HepG2 (cell line): ENCODE measurements around the gene JAGN1. TPM values are rescaled to one million over a fixed set of nuclear protein-coding genes. Genes with fewer than 3 reads are reported as not detected.

ENCODE experiments used
- GABPA ChIP-seq, 2 experiments: IDR thresholded peaks; 2 replicates each; pipeline ENCODE4 v1.6.1; 2011 to 2016; ENCODE audit warnings: low read depth in 2 of 2, low read length in 1 of 2, missing biosample characterization in 1 of 2, missing genetic modification characterization in 1 of 2
- HNF4G ChIP-seq, 2 experiments: sonication (generic) in 1 of 2; formaldehyde crosslinking in 1 of 2; IDR thresholded peaks; 2 replicates each; pipeline versions ENCODE4 v1.4.0 to v1.6.1; 2011 to 2020; ENCODE audit warnings: borderline replicate concordance in 2 of 2, low read depth in 2 of 2, mild to moderate bottlenecking in 2 of 2, low read length in 1 of 2, missing genetic modification reagents in 1 of 2, moderate library complexity in 1 of 2
- HOXA5 ChIP-seq: sonication (generic); formaldehyde crosslinking; IDR thresholded peaks from 2 replicates; pipeline ENCODE4 v1.4.0; 2020; ENCODE audit warnings: missing genetic modification reagents
- KDM4B ChIP-seq: sonication (generic); formaldehyde crosslinking; IDR thresholded peaks from 2 replicates; pipeline ENCODE4 v1.4.0; 2020; ENCODE audit warnings: missing genetic modification reagents
- REPIN1 ChIP-seq: sonication (generic); formaldehyde crosslinking; IDR thresholded peaks from 2 replicates; pipeline ENCODE4 v1.8.0; 2022; ENCODE audit warnings: missing genetic modification reagents, low read depth, mild to moderate bottlenecking, borderline replicate concordance
- RORA ChIP-seq: sonication (generic); formaldehyde crosslinking; IDR thresholded peaks from 2 replicates; pipeline ENCODE4 v1.5.0; 2020; ENCODE audit warnings: mild to moderate bottlenecking, missing genetic modification reagents, moderate library complexity
- SCMH1 ChIP-seq: sonication (generic); formaldehyde crosslinking; IDR thresholded peaks from 2 replicates; pipeline ENCODE4 v1.9.0; 2021; ENCODE audit warnings: missing genetic modification reagents, mild to moderate bottlenecking, borderline replicate concordance
- ZFAT ChIP-seq: sonication (generic); formaldehyde crosslinking; conservative IDR thresholded peaks from 2 replicates; pipeline ENCODE4 v1.8.1; 2023; ENCODE audit warnings: missing genetic modification reagents, inconsistent platforms
- ZFP36L2 ChIP-seq: sonication (generic); formaldehyde crosslinking; IDR thresholded peaks from 2 replicates; pipeline ENCODE4 v1.4.0; 2020; ENCODE audit warnings: missing genetic modification reagents
- ZIK1 ChIP-seq: sonication (generic); formaldehyde crosslinking; IDR thresholded peaks from 2 replicates; pipeline ENCODE4 v1.5.0; 2020; ENCODE audit warnings: mild to moderate bottlenecking, low read depth, missing genetic modification reagents, borderline replicate concordance
- ZNF672 ChIP-seq: sonication (generic); formaldehyde crosslinking; IDR thresholded peaks from 2 replicates; pipeline ENCODE4 v1.8.1; 2022; ENCODE audit warnings: missing genetic modification reagents
- ZNF678 ChIP-seq: sonication (generic); formaldehyde crosslinking; IDR thresholded peaks from 2 replicates; pipeline ENCODE4 v1.4.0; 2020; ENCODE audit warnings: mild to moderate bottlenecking, missing genetic modification reagents
- ZSCAN29 ChIP-seq: sonication (generic); formaldehyde crosslinking; conservative IDR thresholded peaks from 2 replicates; pipeline ENCODE4 v1.4.0; 2020; ENCODE audit warnings: mild to moderate bottlenecking, missing genetic modification reagents
- polyA plus RNA-seq, 8 experiments: library from polyadenylated mRNA; depleted of rRNA in 3 of 8; stranded (reverse) in 7 of 8; unstranded in 1 of 8; fragments of >200 nt; fragmentation: Illumina TruSeq in 4 of 8; extraction: Trizol in 4 of 8; gene quantifications; 2 replicates each; pipeline versions ENCODE4 v1.2.1 to v1.2.3, GENCODE V29; 2011 to 2016; ENCODE audit warnings: low read depth in 4 of 8, missing spikeins in 1 of 8, mixed read lengths in 1 of 8; ENCODE audit not compliant: insufficient read depth in 1 of 8
- total RNA-seq, 5 experiments: library from RNA; depleted of rRNA; stranded (reverse); fragments of >200 nt; fragmentation: Illumina TruSeq; extraction: Trizol; gene quantifications; 2 replicates each; pipeline ENCODE4 v1.2.3, GENCODE V29; 2016; ENCODE audit warnings: low read depth in 1 of 5
- TF ChIP-seq, protein P1 (sequence below): IDR thresholded peaks from 2 replicates; pipeline ENCODE4 v1.4.0; 2020; ENCODE audit warnings: mild to moderate bottlenecking, missing genetic modification reagents
- TF ChIP-seq, protein P2 (sequence below): sonication (generic); formaldehyde crosslinking; IDR thresholded peaks from 2 replicates; pipeline ENCODE4 v1.4.0; 2020; ENCODE audit warnings: missing genetic modification reagents
- TF ChIP-seq, protein P3 (sequence below): fragments of 450-650 bp; IDR thresholded peaks from 2 replicates; pipeline ENCODE4 v1.6.1; 2017
- TF ChIP-seq, protein P4 (sequence below): sonication (generic); formaldehyde crosslinking; IDR thresholded peaks from 2 replicates; pipeline ENCODE4 v1.4.0; 2020; ENCODE audit warnings: missing genetic modification reagents, low read depth, mild to moderate bottlenecking, borderline replicate concordance
- TF ChIP-seq, protein P5 (sequence below): sonication (generic); formaldehyde crosslinking; IDR thresholded peaks from 2 replicates; pipeline ENCODE4 v1.4.0; 2020; ENCODE audit warnings: missing genetic modification reagents, borderline replicate concordance

The JAGN1 gene
- total and polyA plus RNA-seq, 2 of the 13 experiments (the other 11 are each of a cell fraction or from before 2014, with no cell fraction given): 49.9 to 50.9 TPM

DNA sequence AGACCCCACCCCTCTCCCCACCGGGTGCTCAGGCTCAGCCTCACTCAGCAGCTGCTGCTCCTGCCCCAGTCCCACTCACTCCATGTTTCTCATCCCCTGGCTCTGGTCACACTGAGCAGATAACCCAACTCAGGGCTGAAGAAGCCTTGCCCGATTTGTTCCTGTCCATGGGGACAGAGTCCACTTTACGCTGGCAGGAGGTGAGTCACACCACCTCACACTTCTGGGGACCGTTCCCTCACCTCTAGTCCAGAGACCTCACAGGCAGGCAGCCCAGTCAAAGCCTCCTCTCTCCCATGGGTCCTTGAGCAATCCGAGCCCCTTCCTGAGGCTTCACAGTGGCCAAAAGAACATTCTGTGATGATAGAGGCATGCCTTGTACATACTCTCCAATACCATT is 11.7 kb upstream of the JAGN1 start (continued):
- TF ChIP-seq, protein P1, sequence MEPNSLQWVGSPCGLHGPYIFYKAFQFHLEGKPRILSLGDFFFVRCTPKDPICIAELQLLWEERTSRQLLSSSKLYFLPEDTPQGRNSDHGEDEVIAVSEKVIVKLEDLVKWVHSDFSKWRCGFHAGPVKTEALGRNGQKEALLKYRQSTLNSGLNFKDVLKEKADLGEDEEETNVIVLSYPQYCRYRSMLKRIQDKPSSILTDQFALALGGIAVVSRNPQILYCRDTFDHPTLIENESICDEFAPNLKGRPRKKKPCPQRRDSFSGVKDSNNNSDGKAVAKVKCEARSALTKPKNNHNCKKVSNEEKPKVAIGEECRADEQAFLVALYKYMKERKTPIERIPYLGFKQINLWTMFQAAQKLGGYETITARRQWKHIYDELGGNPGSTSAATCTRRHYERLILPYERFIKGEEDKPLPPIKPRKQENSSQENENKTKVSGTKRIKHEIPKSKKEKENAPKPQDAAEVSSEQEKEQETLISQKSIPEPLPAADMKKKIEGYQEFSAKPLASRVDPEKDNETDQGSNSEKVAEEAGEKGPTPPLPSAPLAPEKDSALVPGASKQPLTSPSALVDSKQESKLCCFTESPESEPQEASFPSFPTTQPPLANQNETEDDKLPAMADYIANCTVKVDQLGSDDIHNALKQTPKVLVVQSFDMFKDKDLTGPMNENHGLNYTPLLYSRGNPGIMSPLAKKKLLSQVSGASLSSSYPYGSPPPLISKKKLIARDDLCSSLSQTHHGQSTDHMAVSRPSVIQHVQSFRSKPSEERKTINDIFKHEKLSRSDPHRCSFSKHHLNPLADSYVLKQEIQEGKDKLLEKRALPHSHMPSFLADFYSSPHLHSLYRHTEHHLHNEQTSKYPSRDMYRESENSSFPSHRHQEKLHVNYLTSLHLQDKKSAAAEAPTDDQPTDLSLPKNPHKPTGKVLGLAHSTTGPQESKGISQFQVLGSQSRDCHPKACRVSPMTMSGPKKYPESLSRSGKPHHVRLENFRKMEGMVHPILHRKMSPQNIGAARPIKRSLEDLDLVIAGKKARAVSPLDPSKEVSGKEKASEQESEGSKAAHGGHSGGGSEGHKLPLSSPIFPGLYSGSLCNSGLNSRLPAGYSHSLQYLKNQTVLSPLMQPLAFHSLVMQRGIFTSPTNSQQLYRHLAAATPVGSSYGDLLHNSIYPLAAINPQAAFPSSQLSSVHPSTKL (CRISPR knock-in tag): peak; percentile 77
- TF ChIP-seq, protein P2, sequence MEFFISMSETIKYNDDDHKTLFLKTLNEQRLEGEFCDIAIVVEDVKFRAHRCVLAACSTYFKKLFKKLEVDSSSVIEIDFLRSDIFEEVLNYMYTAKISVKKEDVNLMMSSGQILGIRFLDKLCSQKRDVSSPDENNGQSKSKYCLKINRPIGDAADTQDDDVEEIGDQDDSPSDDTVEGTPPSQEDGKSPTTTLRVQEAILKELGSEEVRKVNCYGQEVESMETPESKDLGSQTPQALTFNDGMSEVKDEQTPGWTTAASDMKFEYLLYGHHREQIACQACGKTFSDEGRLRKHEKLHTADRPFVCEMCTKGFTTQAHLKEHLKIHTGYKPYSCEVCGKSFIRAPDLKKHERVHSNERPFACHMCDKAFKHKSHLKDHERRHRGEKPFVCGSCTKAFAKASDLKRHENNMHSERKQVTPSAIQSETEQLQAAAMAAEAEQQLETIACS: no peak
- TF ChIP-seq HOXA5: no peak
- peak; percentile 69; the same call in 1 of the 2 replicates for TF ChIP-seq HNF4G (IDR thresholded peaks at IDR 0.05; ENCODE audit: borderline replicate concordance, low read depth, low read length)
- peak; percentile 78; the same call in 1 of the 2 replicates for TF ChIP-seq HNF4G (CRISPR knock-in tag; IDR thresholded peaks at IDR 0.05; ENCODE audit: borderline replicate concordance, low read depth)
- no peak for TF ChIP-seq ZSCAN29 (CRISPR knock-in tag)
- TF ChIP-seq RORA (CRISPR knock-in tag): no peak
- no peak for TF ChIP-seq KDM4B (CRISPR knock-in tag)
- no peak for TF ChIP-seq GABPA (IDR thresholded peaks at IDR 0.05; ENCODE audit: low read depth, low read length)
- TF ChIP-seq GABPA (CRISPR knock-in tag; IDR thresholded peaks at IDR 0.05; ENCODE audit: low read depth): 0 out of 2 replicates have a peak, but pooled peaks have one; percentile 38
- TF ChIP-seq, protein P3, sequence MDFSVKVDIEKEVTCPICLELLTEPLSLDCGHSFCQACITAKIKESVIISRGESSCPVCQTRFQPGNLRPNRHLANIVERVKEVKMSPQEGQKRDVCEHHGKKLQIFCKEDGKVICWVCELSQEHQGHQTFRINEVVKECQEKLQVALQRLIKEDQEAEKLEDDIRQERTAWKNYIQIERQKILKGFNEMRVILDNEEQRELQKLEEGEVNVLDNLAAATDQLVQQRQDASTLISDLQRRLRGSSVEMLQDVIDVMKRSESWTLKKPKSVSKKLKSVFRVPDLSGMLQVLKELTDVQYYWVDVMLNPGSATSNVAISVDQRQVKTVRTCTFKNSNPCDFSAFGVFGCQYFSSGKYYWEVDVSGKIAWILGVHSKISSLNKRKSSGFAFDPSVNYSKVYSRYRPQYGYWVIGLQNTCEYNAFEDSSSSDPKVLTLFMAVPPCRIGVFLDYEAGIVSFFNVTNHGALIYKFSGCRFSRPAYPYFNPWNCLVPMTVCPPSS: no peak
- TF ChIP-seq REPIN1 (CRISPR knock-in tag): no peak
- TF ChIP-seq, protein P4, sequence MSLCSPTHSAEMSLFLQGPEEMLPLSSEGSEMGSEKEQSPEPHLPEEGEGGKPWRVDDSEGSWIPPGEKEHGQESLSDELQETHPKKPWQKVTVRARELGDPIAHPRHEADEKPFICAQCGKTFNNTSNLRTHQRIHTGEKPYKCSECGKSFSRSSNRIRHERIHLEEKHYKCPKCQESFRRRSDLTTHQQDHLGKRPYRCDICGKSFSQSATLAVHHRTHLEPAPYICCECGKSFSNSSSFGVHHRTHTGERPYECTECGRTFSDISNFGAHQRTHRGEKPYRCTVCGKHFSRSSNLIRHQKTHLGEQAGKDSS (CRISPR knock-in tag): no peak
- no peak for TF ChIP-seq SCMH1
- no peak for TF ChIP-seq ZFAT (CRISPR knock-in tag)
- TF ChIP-seq ZNF672 (CRISPR knock-in tag): no peak
- TF ChIP-seq, protein P5, sequence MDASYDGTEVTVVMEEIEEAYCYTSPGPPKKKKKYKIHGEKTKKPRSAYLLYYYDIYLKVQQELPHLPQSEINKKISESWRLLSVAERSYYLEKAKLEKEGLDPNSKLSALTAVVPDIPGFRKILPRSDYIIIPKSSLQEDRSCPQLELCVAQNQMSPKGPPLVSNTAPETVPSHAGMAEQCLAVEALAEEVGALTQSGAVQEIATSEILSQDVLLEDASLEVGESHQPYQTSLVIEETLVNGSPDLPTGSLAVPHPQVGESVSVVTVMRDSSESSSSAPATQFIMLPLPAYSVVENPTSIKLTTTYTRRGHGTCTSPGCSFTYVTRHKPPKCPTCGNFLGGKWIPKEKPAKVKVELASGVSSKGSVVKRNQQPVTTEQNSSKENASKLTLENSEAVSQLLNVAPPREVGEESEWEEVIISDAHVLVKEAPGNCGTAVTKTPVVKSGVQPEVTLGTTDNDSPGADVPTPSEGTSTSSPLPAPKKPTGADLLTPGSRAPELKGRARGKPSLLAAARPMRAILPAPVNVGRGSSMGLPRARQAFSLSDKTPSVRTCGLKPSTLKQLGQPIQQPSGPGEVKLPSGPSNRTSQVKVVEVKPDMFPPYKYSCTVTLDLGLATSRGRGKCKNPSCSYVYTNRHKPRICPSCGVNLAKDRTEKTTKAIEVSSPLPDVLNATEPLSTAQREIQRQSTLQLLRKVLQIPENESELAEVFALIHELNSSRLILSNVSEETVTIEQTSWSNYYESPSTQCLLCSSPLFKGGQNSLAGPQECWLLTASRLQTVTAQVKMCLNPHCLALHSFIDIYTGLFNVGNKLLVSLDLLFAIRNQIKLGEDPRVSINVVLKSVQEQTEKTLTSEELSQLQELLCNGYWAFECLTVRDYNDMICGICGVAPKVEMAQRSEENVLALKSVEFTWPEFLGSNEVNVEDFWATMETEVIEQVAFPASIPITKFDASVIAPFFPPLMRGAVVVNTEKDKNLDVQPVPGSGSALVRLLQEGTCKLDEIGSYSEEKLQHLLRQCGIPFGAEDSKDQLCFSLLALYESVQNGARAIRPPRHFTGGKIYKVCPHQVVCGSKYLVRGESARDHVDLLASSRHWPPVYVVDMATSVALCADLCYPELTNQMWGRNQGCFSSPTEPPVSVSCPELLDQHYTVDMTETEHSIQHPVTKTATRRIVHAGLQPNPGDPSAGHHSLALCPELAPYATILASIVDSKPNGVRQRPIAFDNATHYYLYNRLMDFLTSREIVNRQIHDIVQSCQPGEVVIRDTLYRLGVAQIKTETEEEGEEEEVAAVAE: peak; percentile 34; the same call in 1 of the 2 replicates
- no peak for TF ChIP-seq ZNF678 (CRISPR knock-in tag)
- TF ChIP-seq ZIK1 (CRISPR knock-in tag): no peak
- TF ChIP-seq ZFP36L2 (CRISPR knock-in tag): no peak
